Astrocyte of the spinal cord (primary cell): ENCODE results near the gene AMY1C.
A peak's percentile ranks its signal among the peaks of the same experiment; 100 is the strongest.

Source experiments
- DNase-seq: peaks from one replicate; pipeline ENCODE4 v3.0.0; 2011; ENCODE audit warnings: low read depth, low spot score
- H3K4me3 ChIP-seq: 2 replicates; pipeline ENCODE4 v1.5.1; 2011; ENCODE audit warnings: low read depth, mild to moderate bottlenecking, low read length, moderate library complexity
- CTCF ChIP-seq: IDR thresholded peaks from 2 replicates; pipeline ENCODE4 v1.5.1; 2012; ENCODE audit warnings: low read depth, mild to moderate bottlenecking, low read length, inconsistent platforms
- in situ Hi-C: cut with HindIII; loops from 2 replicates; pipeline ENCODE4 v1.10.0; 2017; ENCODE audit warnings: low sequenced_read_pairs

Gene AMY1C

DNA sequence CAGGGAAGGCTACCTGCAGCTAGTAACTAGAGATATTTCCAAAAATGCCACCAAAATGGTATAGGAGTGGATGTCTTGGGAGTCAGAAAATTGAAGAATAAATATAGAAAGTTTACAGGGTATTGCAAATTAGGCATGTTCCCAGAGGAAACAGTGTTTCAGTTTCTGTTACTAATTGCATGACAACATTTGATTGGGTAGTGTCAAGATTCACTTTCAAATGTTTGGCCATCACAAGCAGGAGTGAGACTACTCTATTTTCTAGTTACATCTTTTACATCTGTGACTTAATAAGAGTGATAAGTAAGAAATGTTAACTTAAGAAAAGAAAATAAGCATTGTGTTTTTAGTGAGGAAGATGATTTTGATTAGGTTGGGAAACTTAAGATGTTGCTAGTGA is 30.2 kb downstream of the AMY1C start:
- TF ChIP-seq CTCF, result no peak
- no peak for DNase-seq
- in situ Hi-C loops, result no loop called here
- no peak overlapping the region for H3K4me3 ChIP-seq

GRCh38 chr1:103783944-103784377 is 34.3 kb downstream of the AMY1C start:
- DNase-seq, result no peak
- no peak overlapping the region for H3K4me3 ChIP-seq
- TF ChIP-seq CTCF, result no peak
- in situ Hi-C loops, result no loop called here

DNA sequence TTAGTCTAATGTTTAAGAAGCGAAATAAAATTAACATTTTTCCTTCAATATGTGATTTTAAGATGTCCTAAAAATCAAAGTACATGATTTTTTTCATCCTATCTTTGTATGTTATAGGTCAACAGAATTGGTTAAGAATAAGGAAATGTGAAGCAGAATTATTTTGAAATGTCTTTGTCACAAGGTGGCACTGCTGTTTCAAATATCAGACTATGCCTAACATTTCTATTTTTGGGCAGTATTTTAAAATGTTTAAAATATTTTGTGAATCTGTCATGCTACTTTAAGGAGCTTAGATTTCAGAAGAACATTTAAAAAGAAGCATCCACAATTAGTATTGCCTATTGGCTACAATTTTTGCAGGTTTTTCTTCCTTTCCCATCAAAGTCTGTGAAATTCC is 38.7 kb downstream of the AMY1C start:
- peak; percentile 3 for DNase-seq
- in situ Hi-C loops, result no loop called here
- no peak overlapping the region for H3K4me3 ChIP-seq
- no peak for TF ChIP-seq CTCF

- no peak overlapping the region for H3K4me3 ChIP-seq
- TF ChIP-seq CTCF, result no peak
- DNase-seq, result no peak
- in situ Hi-C loops, result no loop called here
These were observed 40.5 kb downstream of the AMY1C start for GRCh38 chr1:103790172-103790571.
